Middle frontal gyrus (tissue), 1 donor: Measurements from ENCODE around the gene GNPDA2.

Source experiments
- DNase-seq: peaks from one replicate; pipeline ENCODE4 v3.0.0-alpha.2; 2015; ENCODE audit warnings: low spot score; ENCODE audit errors: extremely low spot score

The GNPDA2 gene

GRCh38 chr4:44679060-44679459, 47.3 kb downstream of the GNPDA2 start:
- no peak for DNase-seq

DNA sequence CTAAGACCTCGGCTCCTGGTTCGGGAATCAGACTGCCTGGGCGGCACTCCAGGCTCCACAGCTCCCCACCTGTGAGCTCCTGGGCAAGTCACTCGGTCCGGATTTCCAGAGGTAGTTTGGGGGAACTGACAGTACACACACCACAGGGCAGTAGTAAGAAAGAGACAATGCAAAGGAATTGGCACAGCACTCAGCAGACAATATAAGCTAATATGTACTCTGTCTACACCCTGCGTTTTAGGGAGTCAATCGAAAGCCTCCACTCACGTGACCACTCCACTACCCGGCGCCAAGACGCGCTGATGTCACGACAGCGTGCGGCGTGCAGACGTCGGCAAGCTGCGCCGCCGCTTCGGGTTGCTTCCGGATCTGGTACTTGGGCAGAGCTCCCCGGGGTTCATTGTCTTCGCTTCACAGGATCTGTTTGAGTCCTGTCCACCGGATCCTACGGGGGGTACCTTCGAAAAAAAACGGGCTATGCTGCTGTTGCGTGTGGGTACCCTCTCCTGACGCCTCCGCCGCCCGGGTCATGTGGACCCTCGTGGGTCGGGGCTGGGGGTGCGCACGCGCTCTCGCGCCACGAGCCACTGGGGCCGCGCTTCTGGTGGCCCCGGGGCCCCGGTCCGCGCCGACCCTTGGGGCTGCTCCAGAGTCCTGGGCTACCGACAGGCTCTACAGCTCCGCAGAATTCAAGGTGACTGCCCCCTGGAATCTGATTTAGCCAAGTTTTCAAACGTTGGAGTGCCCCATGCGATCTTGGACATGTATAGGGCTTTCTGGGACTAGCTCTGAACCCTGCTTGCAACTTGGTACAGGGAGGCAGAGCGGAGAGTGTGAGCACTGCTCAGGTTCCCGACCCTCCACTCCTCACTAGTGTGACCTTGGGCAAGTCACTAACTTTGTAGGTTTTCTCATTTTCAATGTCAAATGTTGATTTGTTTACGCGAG, 48.0 kb downstream of the GNPDA2 start, which contains the start of gene GUF1:
TSS of gene GUF1 (plus strand) at position 327 of the 948 bp plus-strand sequence. CDS start at position 530, 203 bp downstream.
- DNase-seq, result peak; percentile 85

DNA sequence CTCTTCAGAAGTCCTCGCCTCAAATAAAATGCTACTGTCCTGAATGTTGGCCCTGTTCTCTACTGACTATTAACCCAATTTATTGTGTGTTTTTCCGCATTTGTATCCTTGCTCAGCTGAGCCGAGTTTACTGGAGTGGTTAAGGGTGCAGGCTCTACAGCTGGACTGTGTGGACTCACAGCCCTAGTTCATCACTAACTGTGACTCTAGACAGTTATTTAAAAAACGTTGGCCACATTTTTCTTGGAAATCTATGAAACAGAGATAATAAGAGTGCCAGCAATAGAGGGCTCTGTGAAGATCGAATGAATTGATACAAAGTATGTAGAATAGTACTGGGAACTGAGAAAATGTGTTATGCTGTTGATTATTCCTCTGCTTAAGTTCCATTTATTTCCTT, 51.0 kb downstream of the GNPDA2 start:
- no peak for DNase-seq

- DNase-seq, result no peak
Observed at GRCh38 chr4:44674471-44674870, 51.9 kb downstream of the GNPDA2 start.

DNA sequence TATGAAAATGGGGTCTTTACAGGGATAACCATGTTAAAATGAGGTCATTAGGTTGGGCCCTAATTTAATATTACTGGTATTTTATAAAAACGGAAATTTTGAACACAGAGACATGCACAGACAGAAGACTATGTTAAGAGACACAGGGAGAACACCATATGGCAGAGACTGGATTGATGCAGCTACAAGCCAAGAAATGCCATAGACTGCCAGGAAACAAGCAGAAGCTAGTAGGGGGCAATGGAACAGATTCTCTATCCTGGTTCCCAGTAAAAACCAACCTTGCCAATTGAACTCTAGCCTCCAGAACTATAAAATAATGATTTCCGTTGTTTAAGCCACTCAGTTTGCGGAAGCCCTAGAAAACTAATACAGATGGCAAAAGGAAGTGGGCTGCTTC, 54.7 kb downstream of the GNPDA2 start:
- no peak for DNase-seq

DNA sequence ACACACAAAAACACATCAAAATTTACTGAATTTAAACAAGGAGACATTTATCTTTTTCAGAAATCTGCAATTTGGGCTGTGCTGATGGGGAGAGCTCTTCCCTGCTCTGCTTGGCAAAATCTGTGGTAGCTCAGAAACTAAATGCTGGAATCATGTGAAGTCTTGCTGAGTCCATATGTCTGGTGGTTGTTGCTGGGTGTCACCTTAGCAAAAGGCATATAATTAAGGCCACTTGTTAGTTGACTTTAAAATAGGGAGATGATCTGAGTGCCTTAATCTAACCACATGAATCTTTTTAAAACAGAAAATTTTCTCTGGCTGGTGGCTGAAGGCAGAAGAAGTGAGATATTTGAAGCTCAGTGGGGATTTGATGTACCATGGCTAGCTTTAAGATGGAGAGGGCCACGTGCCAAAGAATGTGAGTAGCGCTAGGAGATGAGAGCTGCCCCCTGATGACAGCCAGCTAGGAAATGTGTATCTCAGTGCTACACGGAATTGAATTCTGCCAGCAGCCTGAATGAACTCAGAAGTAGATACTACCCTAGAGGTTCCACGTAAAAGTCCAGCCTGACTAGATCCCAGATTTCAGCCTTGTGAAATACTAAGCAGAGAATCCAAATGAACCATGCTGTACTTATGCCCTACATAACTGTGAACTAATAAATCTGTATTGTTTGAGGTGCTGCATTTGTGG, 55.7 kb downstream of the GNPDA2 start:
- DNase-seq, result no peak

DNA sequence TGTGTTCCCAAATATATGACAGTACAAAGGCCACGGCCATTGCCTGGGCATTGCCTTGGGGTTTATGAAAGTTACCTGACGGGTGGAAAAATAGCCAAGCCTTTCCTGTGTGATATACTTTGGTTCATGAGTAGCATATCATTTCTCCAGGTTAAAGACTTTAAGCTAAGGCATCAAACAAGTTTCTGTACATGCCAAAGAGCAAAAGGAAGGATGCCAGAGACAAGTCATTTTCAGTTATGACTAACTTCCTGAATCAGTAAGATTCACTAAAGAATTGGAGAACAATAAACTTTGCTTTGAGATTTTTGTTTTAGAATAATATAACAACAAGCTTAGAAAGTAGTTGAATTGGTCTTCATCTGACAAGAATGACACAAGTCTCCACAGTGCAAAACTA, 57.8 kb downstream of the GNPDA2 start:
- no peak for DNase-seq

GRCh38 chr4:44663539-44664263, 62.7 kb downstream of the GNPDA2 start:
- DNase-seq, result no peak

GRCh38 chr4:44662623-44663005, 63.7 kb downstream of the GNPDA2 start:
- no peak for DNase-seq

DNA sequence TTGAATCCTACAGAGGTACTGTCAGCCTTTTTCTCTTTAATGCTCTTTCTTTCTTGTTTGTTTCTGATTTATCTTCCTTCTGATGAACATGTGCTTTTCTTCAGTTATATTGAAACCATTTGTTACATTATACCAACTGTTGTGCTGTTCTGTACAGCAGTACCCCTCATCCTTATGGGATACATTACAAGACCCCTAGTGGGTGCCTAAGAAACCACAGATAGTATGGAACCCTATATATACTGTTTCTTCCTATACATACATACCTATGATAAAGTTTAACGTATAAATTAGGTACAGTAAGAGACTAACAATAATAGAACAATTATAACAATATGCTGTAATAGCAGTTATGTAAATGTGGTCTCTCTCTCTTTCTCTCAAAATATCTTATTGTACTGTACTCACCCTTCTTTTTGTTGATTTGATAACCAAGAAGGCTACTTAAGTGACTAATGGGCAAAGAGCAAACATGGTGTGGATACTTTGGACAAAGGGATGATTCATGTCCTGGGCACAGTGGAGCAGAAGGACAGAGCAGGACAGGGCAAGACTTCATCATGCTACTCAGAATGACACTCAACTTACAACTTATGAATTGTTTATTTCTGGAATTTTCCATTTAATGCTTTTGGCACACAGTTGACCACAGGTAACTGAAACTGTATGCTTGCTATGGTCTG, 64.3 kb downstream of the GNPDA2 start:
- no peak for DNase-seq

DNA sequence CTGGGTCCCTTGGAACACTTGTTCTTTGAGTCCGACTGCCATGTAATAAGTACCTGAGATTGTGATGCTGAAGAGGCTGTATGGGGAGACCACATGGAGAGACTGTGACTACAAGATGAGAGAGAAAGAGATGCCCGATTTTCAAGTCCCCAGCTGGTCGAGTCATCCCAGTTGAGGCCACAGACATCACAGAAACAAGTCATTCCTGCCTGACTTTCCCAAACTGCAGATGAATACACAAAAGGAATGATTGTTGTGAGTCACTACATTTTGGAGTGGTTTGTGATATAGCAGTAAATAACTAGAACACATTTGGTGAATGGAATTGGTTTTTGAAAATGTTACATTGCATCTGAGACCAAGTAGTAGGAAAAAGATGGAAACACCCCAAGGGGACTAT, 66.0 kb downstream of the GNPDA2 start:
- no peak for DNase-seq

DNA sequence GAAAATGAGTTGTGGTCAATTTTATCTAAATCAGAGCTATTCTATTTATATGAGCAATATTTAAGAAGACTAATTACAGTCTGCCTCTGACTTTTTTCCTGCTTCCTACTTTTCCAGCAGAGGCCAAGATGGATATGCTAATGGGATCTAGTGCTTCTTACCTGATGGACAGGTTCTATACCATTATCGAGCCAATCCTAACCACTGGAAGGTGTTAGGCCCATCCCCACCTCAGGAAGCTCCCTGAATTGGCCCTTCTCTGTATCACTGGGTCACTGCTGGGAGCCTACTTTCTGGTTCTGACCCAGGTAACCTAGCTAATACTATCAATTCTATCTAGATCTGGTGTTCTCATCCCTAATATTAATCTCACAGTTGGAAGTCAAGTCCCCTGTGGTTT, 74.4 kb downstream of the GNPDA2 start:
- no peak for DNase-seq
